Adrenal gland (tissue), 12 donors: ENCODE results near the gene GJB6. TPM values are rescaled to one million over a fixed set of nuclear protein-coding genes. Genes with fewer than 3 reads are reported as not detected.
A peak's percentile ranks its signal among the peaks of the same experiment; 100 is the strongest.

Source experiments
- DNase-seq, 7 donors: peaks; one replicate each; pipeline ENCODE4 v3.0.0-alpha.2; 2019 to 2020
- H3K27ac ChIP-seq, 5 donors: fragments of 200-600 bp; sonication (generic) in 4 of 5; 1 replicate in 3 of 5; 2 replicates in 2 of 5; pipeline versions ENCODE4 v1.5.1 to v1.8.0; 2016 to 2020; ENCODE audit warnings: mild to moderate bottlenecking in 1 of 5
- H3K27me3 ChIP-seq: fragments of 200-600 bp; 2 replicates; pipeline ENCODE4 v1.8.0; 2021
- H3K36me3 ChIP-seq, 2 donors: fragments of 200-600 bp; replicated peaks in 1 of 2; 1 replicate in 1 of 2; 2 replicates in 1 of 2; pipeline versions ENCODE4 v1.5.1 to v1.8.0; 2018 to 2022
- H3K4me1 ChIP-seq, 2 donors: fragments of 200-600 bp; replicated peaks in 1 of 2; 1 replicate in 1 of 2; 2 replicates in 1 of 2; pipeline versions ENCODE4 v1.5.1 to v1.8.0; 2018 to 2021
- H3K4me3 ChIP-seq, 4 donors: fragments of 200-600 bp; sonication (generic) in 3 of 4; one replicate each; pipeline ENCODE4 v1.5.1; 2016 to 2018
- H3K9me3 ChIP-seq, 3 donors: fragments of 200-600 bp; sonication (generic) in 1 of 3; replicated peaks in 1 of 3; 1 replicate in 2 of 3; 2 replicates in 1 of 3; pipeline versions ENCODE4 v1.5.1 to v1.8.0; 2016 to 2021
- CTCF ChIP-seq, 6 experiments: fragments of 450-650 bp in 4 of 6; fragments of 200-600 bp in 2 of 6; sonication (generic) in 1 of 6; IDR thresholded peaks; 1 replicate in 5 of 6; 2 replicates in 1 of 6; pipeline versions ENCODE4 v1.5.1 to v1.8.0; 2016 to 2021; ENCODE audit warnings: antibody characterized with exemption in 6 of 6, mild to moderate bottlenecking in 2 of 6, moderate library complexity in 1 of 6
- POLR2A ChIP-seq, 2 donors: fragments of 450-650 bp; IDR thresholded peaks; one replicate each; pipeline ENCODE4 v1.6.1; 2017; ENCODE audit warnings: antibody characterized with exemption in 2 of 2, mild to moderate bottlenecking in 2 of 2, moderate library complexity in 1 of 2
- WGBS, 4 donors: extraction: QIAGEN DNeasy Blood & Tissue Kit in 2 of 4; methylation state at CpG; one replicate each; pipeline versions ENCODE4 v1.1.5 to v1.1.7; 2013 to 2017; 5-methylcytosine and 5-hydroxymethylcytosine counted together
- intact Hi-C, 2 donors: fragments of 100-400 bp; cut with DNase I; formaldehyde crosslinking; loops; one replicate each; pipeline versions ENCODE4 v1.14.1 to v1.15.0; 2022 to 2023
- polyA plus RNA-seq, 3 donors: library from polyadenylated mRNA; stranded (reverse); fragments of 200-250 nt in 2 of 3; fragments of 350-450 nt in 1 of 3; fragmentation: Illumina TruSeq in 1 of 3; extraction: RNeasy Lipid Tissue Mini Kit (QIAGEN cat#74804) in 1 of 3; gene quantifications; one replicate each; pipeline ENCODE4 v1.2.3, GENCODE V29; 2013 to 2014
- total RNA-seq, 9 donors: library from RNA; depleted of rRNA in 4 of 9; stranded (reverse); fragments of >200 nt in 4 of 9; fragments of 120-200 nt in 1 of 9; fragmentation: NEBNext Ultra II Directional in 1 of 9; extraction: Animal tissue kit (Norgen Biotek cat#: 25700) in 1 of 9; gene quantifications; one replicate each; pipeline versions ENCODE4 v1.1.0 to v1.2.4, GENCODE V29; 2013 to 2023
- donor health status: healthy with polysubstance abuse.
- donor health status: Bipolar disorder and iron deficiency.
- donor health status: DM: yes; HTN: yes; CAD: no.
- donor health status: DM: no; HTN: no; CAD: no.
- donor health status: DM: no; HTN: no; CAD: no.
- donor health status: DM: yes; HTN: yes; CAD: no.

GJB6 gene
- total and polyA plus RNA-seq, 12 donors: 0.16 to 2.3 (median 0.17) TPM; not detected in 9

- H3K36me3 ChIP-seq: no peaks in the 10 kb centered on the region
- 74 to 78% (median 74%) methylated on average over 14 of the region's 14 CpGs for WGBS, 4 donors
- TF ChIP-seq CTCF (IDR thresholded peaks at IDR 0.05) (no peak), POLR2A (IDR thresholded peaks at IDR 0.05) (no peak)
These were observed 56.0 kb downstream of the GJB6 start for GRCh38 chr13:20175907-20176652.

GRCh38 chr13:20175406-20175794, 56.7 kb downstream of the GJB6 start:
- H3K4me3 ChIP-seq: peak overlapping the region in 1 of 4 donors; percentile 19
- no peaks in the 10 kb centered on the region for H3K36me3 ChIP-seq
- WGBS, 4 donors: 77 to 86% (median 81%) methylated on average over 3 of the region's 3 CpGs
- intact Hi-C loops: no loop called here
- H3K27me3 ChIP-seq: peaks cover 27% of the 10 kb centered on the region
- peaks cover 0 to 2% of the 10 kb centered on the region in 2 donors for H3K4me1 ChIP-seq
- H3K27ac ChIP-seq: peak overlapping the region in 2 of 5 donors; percentile 28 to 79
- H3K9me3 ChIP-seq: no peaks in the 10 kb centered on the region
- DNase-seq: no peak
- TF ChIP-seq CTCF (IDR thresholded peaks at IDR 0.05) (no peak), POLR2A (IDR thresholded peaks at IDR 0.05) (no peak)

More at GRCh38 chr13:20175907-20176652, 56.0 kb downstream of the GJB6 start:
- H3K4me3 ChIP-seq: no peak overlapping the region
- H3K27ac ChIP-seq: no peak overlapping the region
- no peaks in the 10 kb centered on the region for H3K9me3 ChIP-seq
- H3K4me1 ChIP-seq: peaks cover 0 to 2% of the 10 kb centered on the region in 2 donors
- intact Hi-C loops: no loop called here
- no peak for DNase-seq
- H3K27me3 ChIP-seq: peaks cover 32% of the 10 kb centered on the region

GRCh38 chr13:20174656-20175405, 57.3 kb downstream of the GJB6 start:
- H3K27ac ChIP-seq: peak overlapping the region in 2 of 5 donors; percentile 28 to 79
- no peaks in the 10 kb centered on the region for H3K36me3 ChIP-seq
- no peaks in the 10 kb centered on the region for H3K9me3 ChIP-seq
- peaks cover 27% of the 10 kb centered on the region for H3K27me3 ChIP-seq
- intact Hi-C loops: no loop called here
- peak; percentile 72 to 93 (median 89) for DNase-seq
- no peak for TF ChIP-seq CTCF (IDR thresholded peaks at IDR 0.05)
- TF ChIP-seq POLR2A (IDR thresholded peaks at IDR 0.05): peak in 1 of 2 donors; percentile 39
- 13 to 40% (median 39%) methylated on average over 14 to 22 of the region's 22 CpGs for WGBS, 4 donors
- H3K4me1 ChIP-seq: peaks cover 0 to 2% of the 10 kb centered on the region in 2 donors
- peak overlapping the region in 1 of 4 donors; percentile 19 for H3K4me3 ChIP-seq

GRCh38 chr13:20173116-20173746, 58.9 kb downstream of the GJB6 start:
- WGBS, 4 donors: 81 to 87% (median 84%) methylated on average over 8 of the region's 8 CpGs
- Histone ChIP-seq H3K4me1 (peaks cover 0 to 2% of the 10 kb centered on the region in 2 donors), H3K4me3 (no peak overlapping the region), H3K36me3 (no peaks in the 10 kb centered on the region), H3K27ac (no peak overlapping the region), H3K27me3 (peaks cover 15% of the 10 kb centered on the region), H3K9me3 (no peaks in the 10 kb centered on the region)
- intact Hi-C loops: no loop called here
- TF ChIP-seq POLR2A (IDR thresholded peaks at IDR 0.05): no peak
- TF ChIP-seq CTCF (IDR thresholded peaks at IDR 0.05): no peak
- DNase-seq: no peak
